ENCODE data around the gene KIF5C.

The KIF5C gene

DNA sequence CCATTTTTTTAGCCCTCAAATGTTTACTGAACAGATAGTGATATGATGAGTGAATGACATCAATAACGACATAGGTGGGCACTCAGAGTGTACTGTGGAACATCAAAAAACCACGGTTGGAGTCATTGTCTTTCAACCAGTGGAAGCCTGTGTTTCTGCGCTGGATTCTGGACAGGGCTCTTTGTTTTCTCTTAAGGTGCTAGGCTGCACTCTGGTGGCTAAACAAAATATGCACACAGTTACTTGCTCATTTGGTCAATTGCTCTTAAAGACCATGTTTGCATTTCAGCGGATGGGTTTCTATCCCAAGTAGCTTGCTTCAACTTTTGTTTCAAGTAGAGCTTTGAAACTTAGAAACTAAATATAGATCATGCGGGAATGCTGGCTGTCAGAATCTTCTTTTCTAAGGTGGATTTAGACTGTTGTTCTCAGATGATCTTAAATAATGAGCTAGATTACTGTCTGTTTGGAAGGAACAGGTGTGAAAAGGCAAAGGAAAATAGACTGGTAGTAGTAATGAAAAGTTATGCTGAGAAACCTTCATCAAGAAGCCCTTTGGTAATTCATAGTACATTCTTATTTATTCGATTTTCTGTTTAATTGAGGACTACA is 115.0 kb downstream of the KIF5C start:
- H3K4me3 ChIP-seq (ENCODE audit: low read length) = no peak overlapping the region
- peak; percentile 83 for DNase-seq (ENCODE audit: low read depth)
- TF ChIP-seq, protein P1, sequence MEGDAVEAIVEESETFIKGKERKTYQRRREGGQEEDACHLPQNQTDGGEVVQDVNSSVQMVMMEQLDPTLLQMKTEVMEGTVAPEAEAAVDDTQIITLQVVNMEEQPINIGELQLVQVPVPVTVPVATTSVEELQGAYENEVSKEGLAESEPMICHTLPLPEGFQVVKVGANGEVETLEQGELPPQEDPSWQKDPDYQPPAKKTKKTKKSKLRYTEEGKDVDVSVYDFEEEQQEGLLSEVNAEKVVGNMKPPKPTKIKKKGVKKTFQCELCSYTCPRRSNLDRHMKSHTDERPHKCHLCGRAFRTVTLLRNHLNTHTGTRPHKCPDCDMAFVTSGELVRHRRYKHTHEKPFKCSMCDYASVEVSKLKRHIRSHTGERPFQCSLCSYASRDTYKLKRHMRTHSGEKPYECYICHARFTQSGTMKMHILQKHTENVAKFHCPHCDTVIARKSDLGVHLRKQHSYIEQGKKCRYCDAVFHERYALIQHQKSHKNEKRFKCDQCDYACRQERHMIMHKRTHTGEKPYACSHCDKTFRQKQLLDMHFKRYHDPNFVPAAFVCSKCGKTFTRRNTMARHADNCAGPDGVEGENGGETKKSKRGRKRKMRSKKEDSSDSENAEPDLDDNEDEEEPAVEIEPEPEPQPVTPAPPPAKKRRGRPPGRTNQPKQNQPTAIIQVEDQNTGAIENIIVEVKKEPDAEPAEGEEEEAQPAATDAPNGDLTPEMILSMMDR (IDR thresholded peaks at IDR 0.05; ENCODE audit: insufficient read depth, low read depth, low read length, missing control alignments) = peak; percentile 80

DNA sequence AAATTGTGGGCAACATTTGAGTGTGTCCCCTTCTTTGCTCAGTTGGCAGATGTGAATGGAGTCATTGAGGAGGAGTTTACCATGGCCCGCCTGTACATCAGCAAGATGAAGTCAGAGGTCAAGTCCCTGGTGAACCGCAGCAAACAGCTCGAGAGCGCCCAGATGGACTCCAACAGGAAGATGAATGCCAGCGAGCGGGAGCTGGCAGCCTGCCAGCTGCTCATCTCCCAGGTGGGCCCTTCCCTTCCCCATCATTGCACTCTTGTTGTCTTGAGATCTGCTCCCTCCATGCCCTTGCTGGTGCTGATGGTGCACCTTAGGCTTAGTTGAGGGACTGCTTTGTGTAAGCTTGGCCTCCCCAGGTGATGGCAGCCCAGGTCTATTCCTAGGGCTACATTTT is 115.9 kb downstream of the KIF5C start:
- no peak overlapping the region for H3K4me3 ChIP-seq (ENCODE audit: low read length)
- TF ChIP-seq, protein P1 (IDR thresholded peaks at IDR 0.05; ENCODE audit: insufficient read depth, low read depth, low read length, missing control alignments) = no peak
- no peak for DNase-seq (ENCODE audit: low read depth)

- DNase-seq (ENCODE audit: low read depth) = no peak
- no peak overlapping the region for H3K4me3 ChIP-seq (ENCODE audit: low read length)
- TF ChIP-seq, protein P1 (IDR thresholded peaks at IDR 0.05; ENCODE audit: insufficient read depth, low read depth, low read length, missing control alignments) = no peak
Observed at GRCh38 chr2:148992448-148992847, 117.4 kb downstream of the KIF5C start.

DNA sequence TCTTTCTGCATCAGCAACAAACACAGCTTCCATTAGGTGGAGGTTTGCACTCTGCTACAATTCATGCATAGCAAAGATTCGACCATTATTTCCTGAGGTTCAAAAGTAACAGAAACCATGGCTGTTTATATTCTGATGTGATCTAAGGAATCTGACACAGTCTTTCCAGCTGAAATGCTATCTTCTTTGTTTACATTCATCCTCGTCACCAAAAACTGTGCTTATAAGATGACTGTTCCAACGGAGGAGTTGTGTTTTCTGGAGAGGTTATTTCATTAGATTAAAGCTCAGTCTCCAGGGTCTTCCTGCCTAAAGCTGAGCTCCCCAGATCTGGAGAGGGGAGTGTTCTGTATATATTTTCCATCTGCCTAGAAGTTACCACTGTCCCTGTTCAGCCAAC is 118.3 kb downstream of the KIF5C start:
- H3K4me3 ChIP-seq (ENCODE audit: low read length) = no peak overlapping the region
- DNase-seq (ENCODE audit: low read depth) = no peak
- TF ChIP-seq, protein P1 (IDR thresholded peaks at IDR 0.05; ENCODE audit: insufficient read depth, low read depth, low read length, missing control alignments) = no peak

DNA sequence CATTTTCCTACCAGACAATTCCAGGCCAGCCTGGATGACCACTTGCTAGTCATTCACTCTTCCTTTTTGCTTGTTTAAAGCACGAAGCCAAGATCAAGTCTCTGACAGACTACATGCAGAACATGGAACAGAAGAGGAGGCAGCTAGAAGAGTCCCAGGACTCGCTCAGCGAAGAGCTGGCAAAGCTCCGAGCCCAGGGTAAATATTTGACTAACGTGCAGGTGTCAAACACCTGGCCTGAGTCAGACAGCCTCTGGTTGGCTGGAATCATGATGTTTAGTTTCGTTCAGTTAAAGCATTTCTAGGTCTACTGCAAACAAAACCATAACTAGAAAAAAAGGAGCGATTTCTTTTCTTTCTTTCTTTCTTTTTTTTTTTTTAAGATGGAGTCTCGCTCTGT is 119.3 kb downstream of the KIF5C start:
- TF ChIP-seq, protein P1 (IDR thresholded peaks at IDR 0.05; ENCODE audit: insufficient read depth, low read depth, low read length, missing control alignments) = no peak
- H3K4me3 ChIP-seq (ENCODE audit: low read length) = no peak overlapping the region
- DNase-seq (ENCODE audit: low read depth) = peak; percentile 35

DNA sequence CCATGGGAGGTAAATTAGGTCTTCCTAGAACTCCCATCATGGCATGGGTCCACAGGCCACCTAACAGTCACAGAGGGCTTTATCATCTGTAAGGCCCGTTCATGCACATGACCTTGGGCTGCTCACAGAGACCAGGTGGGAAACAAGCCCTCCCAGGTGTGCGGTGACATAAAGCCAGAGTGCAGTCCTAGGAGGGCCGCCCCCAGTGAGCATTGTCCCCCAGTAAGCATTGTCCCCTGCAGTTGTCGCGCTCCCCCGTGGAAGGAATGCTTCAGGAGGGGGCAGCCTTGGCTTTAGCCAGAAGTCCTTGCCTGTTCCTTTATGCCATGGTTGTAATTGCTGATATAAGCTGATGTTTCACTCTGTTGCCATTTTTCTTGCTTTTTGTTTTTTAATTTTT is 121.8 kb downstream of the KIF5C start:
- no peak for DNase-seq (ENCODE audit: low read depth)
- TF ChIP-seq, protein P1 (IDR thresholded peaks at IDR 0.05; ENCODE audit: insufficient read depth, low read depth, low read length, missing control alignments) = no peak
- H3K4me3 ChIP-seq (ENCODE audit: low read length) = no peak overlapping the region

- no peak overlapping the region for H3K4me3 ChIP-seq (ENCODE audit: low read length)
- TF ChIP-seq, protein P1 (IDR thresholded peaks at IDR 0.05; ENCODE audit: insufficient read depth, low read depth, low read length, missing control alignments) = no peak
- DNase-seq (ENCODE audit: low read depth) = no peak
Observed at GRCh38 chr2:148998165-148998830, 123.3 kb downstream of the KIF5C start.

Data from epithelial cell of esophagus (primary cell).